Measurements from ENCODE around the gene PARD3.

The PARD3 gene

DNA sequence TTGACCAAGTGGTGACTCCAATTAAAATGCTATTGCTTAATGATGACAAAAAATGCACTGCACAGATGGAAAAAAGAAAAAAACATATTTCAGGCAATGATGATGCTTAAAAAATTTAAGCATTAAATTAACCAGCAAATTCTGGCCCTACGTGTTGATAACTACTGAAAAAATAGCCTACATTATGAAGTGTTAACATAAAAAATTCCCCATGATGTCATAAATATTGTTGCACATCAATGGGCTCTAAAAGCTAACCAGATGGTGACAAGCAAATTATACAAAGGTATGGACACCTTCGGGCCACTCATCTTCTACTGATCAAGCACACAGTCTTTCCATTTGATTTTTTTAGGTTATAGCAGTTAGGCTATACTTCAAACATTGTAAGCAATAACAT, 267.4 kb downstream of the PARD3 start:
- ChIA-PET POLR2A (ENCODE audit: low non-redundant PET) (no interaction called here), CTCF (no interaction called here)
- TF ChIP-seq, protein P1, sequence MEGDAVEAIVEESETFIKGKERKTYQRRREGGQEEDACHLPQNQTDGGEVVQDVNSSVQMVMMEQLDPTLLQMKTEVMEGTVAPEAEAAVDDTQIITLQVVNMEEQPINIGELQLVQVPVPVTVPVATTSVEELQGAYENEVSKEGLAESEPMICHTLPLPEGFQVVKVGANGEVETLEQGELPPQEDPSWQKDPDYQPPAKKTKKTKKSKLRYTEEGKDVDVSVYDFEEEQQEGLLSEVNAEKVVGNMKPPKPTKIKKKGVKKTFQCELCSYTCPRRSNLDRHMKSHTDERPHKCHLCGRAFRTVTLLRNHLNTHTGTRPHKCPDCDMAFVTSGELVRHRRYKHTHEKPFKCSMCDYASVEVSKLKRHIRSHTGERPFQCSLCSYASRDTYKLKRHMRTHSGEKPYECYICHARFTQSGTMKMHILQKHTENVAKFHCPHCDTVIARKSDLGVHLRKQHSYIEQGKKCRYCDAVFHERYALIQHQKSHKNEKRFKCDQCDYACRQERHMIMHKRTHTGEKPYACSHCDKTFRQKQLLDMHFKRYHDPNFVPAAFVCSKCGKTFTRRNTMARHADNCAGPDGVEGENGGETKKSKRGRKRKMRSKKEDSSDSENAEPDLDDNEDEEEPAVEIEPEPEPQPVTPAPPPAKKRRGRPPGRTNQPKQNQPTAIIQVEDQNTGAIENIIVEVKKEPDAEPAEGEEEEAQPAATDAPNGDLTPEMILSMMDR (conservative IDR thresholded peaks at IDR 0.05; ENCODE audit: low read depth) = no peak

GRCh38 chr10:34547291-34547690, 267.8 kb downstream of the PARD3 start:
- no peak overlapping the region for H3K27ac ChIP-seq
- ChIA-PET POLR2A (ENCODE audit: low non-redundant PET) (no interaction called here), CTCF (no interaction called here)
- TF ChIP-seq, protein P1 (conservative IDR thresholded peaks at IDR 0.05; ENCODE audit: low read depth) = no peak
- DNase-seq (ENCODE audit: low spot score) = no peak

More for the DNA sequence above, 267.4 kb downstream of the PARD3 start:
- no peak overlapping the region for H3K27ac ChIP-seq
- DNase-seq (ENCODE audit: low spot score) = no peak

DNA sequence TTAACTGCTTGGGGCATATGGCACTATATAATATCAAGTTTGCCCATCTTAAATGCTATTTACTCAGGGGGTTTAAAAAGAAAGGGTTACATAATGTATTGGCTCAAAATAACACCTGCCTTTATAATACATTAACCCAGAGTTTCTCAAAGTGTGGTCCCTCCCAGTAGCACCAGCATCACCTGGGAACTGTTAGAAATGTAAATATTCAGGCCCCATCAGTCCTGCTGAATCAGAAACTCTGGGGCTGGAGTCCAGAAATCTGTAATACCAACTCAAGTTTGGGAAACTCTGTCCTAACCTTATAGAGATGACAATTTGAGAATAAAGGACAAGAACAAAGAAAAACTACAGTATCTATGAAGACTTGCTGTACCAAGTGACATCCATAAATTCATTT, 270.7 kb downstream of the PARD3 start:
- ChIA-PET CTCF (no interaction called here), POLR2A (ENCODE audit: low non-redundant PET) (no interaction called here)
- no peak overlapping the region for H3K27ac ChIP-seq
- DNase-seq (ENCODE audit: low spot score) = no peak
- TF ChIP-seq, protein P1 (conservative IDR thresholded peaks at IDR 0.05; ENCODE audit: low read depth) = no peak

DNA sequence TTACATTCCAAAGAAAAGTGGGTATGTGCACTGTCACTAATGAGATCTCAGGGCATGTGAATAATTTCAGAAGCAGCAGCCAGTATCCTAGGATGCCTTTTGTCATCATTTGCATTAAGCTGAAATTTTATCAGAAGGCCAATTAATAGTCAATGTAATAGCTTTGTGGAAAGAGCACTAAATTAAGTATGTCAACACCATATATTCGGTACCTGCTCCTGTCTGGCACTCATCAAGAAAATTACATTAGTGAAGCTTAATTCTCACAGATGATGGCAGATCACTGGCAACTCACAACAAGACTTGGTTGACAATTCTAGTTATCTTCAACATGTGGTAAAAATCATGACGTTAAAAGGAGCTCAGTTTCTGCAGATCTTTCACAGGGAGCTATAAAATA, 271.4 kb downstream of the PARD3 start:
- no peak for DNase-seq (ENCODE audit: low spot score)
- TF ChIP-seq, protein P1 (conservative IDR thresholded peaks at IDR 0.05; ENCODE audit: low read depth) = no peak
- H3K27ac ChIP-seq = no peak overlapping the region
- ChIA-PET POLR2A (ENCODE audit: low non-redundant PET) (no interaction called here), CTCF (interaction anchor here (1.3 kb wide), 1 partner anchor 95 kb away, joined by 4 read pairs; no protein-coding TSS in a partner anchor)

GRCh38 chr10:34540492-34540891, 274.6 kb downstream of the PARD3 start:
- CTCF ChIA-PET = no interaction called here

DNA sequence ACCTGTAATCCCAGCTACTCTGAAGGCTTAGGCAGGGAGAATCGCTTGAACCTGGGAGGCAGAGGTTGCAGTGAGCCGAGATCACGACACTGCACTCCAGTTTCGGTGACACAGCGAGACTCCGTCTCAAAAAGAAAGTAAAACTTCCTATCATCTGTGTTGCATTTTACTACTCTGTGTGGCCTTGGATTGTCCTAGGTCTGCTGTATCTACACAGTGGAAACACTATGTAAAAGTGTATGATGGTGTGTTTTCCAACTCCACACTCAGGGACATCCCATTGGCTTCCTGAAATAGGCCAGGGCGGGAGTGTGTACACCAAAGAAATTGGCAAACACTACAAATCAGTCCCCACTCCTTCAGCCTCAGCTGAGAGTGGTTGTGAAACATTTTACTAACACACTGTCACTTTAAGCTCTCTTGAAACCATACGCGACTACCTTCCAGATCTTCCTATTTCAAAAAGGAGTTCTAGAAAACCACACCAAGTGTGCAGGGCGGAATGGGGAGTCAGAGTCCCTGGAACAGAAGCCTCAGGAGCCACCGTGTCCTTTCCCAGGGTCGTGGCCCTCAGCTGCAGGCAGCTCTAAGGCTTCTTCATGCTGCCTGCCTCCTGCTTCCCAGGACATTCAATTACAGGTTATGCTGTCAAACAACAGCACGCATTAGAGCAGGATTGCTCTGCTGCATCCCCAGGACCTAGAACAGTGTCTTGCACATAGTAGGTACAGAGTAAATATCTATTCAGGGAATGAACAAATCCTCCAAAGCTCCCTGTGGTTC, 275.4 kb downstream of the PARD3 start:
- DNase-seq (ENCODE audit: low spot score) = no peak
- H3K27ac ChIP-seq = no peak overlapping the region
- TF ChIP-seq, protein P1 (conservative IDR thresholded peaks at IDR 0.05; ENCODE audit: low read depth) = no peak
- CTCF ChIA-PET = no interaction called here
- POLR2A ChIA-PET (ENCODE audit: low non-redundant PET) = interaction anchor here (0.6 kb wide), 1 partner anchor 56 kb away, joined by 4 read pairs; no protein-coding TSS in a partner anchor

More at GRCh38 chr10:34540492-34540891, 274.6 kb downstream of the PARD3 start:
- TF ChIP-seq, protein P1 (conservative IDR thresholded peaks at IDR 0.05; ENCODE audit: low read depth) = no peak
- no peak overlapping the region for H3K27ac ChIP-seq
- POLR2A ChIA-PET (ENCODE audit: low non-redundant PET) = no interaction called here
- no peak for DNase-seq (ENCODE audit: low spot score)

All from RWPE1 (cell line).